ENCODE results near the gene MAGEA2B. TPM values are rescaled to one million over a fixed set of nuclear protein-coding genes. Genes with fewer than 3 reads are reported as not detected.

The MAGEA2B gene
- total and polyA plus RNA-seq, 9 of the 15 experiments (the other 6 are each of a cell fraction or from before 2014, with no cell fraction given) = 1.9 to 53.3 (median 10.0) TPM

DNA sequence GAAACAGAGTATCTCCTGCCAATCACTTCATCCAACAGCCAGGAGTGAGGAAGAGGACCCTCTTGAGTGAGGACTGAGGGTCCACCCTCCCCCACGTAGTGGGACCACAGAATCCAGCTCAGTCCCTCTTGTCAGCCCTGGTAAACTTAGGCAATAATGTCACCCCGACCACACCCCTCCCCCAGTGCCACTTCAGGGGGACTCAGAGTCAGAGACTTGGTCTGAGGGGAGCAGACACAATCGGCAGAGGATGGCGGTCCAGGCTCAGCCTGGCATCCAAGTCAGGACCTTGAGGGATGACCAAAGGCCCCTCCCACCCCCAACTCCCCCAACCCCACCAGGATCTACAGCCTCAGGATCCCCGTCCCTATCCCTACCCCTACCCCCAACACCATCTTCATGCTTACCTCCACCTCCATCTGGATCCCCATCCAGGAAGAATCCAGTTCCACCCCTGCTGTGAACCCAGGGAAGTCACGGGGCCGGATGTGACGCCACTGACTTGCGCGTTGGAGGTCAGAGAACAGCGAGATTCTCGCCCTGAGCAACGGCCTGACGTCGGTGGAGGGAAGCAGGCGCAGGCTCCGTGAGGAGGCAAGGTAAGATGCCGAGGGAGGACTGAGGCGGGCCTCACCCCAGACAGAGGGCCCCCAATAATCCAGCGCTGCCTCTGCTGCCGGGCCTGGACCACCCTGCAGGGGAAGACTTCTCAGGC lies 19.0 kb downstream of the MAGEA2B start, which contains the start of the genes CSAG1 and MAGEA12 (continued):
- TF ChIP-seq GABPB1 (CRISPR knock-in tag; IDR thresholded peaks at IDR 0.05) (peak; percentile 89), SIN3B (IDR thresholded peaks at IDR 0.05; ENCODE audit: low read depth) (0 out of 2 replicates have a peak, but pooled peaks have one; percentile 51), CREB1 (IDR thresholded peaks at IDR 0.05) (peak; percentile 90), CREB1 (CRISPR knock-in tag; IDR thresholded peaks at IDR 0.05) (peak; percentile 89), ZFP36 (IDR thresholded peaks at IDR 0.05; ENCODE audit: low read depth, low read length, partially characterized antibody) (peak; percentile 64), MTA2 (IDR thresholded peaks at IDR 0.05; ENCODE audit: low read depth) (no peak), BHLHE40 (IDR thresholded peaks at IDR 0.05; ENCODE audit: low read length) (peak; percentile 89)
- TF ChIP-seq, protein P1, sequence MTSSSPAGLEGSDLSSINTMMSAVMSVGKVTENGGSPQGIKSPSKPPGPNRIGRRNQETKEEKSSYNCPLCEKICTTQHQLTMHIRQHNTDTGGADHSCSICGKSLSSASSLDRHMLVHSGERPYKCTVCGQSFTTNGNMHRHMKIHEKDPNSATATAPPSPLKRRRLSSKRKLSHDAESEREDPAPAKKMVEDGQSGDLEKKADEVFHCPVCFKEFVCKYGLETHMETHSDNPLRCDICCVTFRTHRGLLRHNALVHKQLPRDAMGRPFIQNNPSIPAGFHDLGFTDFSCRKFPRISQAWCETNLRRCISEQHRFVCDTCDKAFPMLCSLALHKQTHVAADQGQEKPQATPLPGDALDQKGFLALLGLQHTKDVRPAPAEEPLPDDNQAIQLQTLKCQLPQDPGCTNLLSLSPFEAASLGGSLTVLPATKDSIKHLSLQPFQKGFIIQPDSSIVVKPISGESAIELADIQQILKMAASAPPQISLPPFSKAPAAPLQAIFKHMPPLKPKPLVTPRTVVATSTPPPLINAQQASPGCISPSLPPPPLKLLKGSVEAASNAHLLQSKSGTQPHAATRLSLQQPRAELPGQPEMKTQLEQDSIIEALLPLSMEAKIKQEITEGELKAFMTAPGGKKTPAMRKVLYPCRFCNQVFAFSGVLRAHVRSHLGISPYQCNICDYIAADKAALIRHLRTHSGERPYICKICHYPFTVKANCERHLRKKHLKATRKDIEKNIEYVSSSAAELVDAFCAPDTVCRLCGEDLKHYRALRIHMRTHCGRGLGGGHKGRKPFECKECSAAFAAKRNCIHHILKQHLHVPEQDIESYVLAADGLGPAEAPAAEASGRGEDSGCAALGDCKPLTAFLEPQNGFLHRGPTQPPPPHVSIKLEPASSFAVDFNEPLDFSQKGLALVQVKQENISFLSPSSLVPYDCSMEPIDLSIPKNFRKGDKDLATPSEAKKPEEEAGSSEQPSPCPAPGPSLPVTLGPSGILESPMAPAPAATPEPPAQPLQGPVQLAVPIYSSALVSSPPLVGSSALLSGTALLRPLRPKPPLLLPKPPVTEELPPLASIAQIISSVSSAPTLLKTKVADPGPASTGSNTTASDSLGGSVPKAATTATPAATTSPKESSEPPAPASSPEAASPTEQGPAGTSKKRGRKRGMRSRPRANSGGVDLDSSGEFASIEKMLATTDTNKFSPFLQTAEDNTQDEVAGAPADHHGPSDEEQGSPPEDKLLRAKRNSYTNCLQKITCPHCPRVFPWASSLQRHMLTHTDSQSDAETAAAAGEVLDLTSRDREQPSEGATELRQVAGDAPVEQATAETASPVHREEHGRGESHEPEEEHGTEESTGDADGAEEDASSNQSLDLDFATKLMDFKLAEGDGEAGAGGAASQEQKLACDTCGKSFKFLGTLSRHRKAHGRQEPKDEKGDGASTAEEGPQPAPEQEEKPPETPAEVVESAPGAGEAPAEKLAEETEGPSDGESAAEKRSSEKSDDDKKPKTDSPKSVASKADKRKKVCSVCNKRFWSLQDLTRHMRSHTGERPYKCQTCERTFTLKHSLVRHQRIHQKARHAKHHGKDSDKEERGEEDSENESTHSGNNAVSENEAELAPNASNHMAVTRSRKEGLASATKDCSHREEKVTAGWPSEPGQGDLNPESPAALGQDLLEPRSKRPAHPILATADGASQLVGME (CRISPR knock-in tag; IDR thresholded peaks at IDR 0.05) = no peak
- TF ChIP-seq, protein P2, sequence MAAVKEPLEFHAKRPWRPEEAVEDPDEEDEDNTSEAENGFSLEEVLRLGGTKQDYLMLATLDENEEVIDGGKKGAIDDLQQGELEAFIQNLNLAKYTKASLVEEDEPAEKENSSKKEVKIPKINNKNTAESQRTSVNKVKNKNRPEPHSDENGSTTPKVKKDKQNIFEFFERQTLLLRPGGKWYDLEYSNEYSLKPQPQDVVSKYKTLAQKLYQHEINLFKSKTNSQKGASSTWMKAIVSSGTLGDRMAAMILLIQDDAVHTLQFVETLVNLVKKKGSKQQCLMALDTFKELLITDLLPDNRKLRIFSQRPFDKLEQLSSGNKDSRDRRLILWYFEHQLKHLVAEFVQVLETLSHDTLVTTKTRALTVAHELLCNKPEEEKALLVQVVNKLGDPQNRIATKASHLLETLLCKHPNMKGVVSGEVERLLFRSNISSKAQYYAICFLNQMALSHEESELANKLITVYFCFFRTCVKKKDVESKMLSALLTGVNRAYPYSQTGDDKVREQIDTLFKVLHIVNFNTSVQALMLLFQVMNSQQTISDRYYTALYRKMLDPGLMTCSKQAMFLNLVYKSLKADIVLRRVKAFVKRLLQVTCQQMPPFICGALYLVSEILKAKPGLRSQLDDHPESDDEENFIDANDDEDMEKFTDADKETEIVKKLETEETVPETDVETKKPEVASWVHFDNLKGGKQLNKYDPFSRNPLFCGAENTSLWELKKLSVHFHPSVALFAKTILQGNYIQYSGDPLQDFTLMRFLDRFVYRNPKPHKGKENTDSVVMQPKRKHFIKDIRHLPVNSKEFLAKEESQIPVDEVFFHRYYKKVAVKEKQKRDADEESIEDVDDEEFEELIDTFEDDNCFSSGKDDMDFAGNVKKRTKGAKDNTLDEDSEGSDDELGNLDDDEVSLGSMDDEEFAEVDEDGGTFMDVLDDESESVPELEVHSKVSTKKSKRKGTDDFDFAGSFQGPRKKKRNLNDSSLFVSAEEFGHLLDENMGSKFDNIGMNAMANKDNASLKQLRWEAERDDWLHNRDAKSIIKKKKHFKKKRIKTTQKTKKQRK (IDR thresholded peaks at IDR 0.05; ENCODE audit: borderline replicate concordance, low read depth, low read length) = no peak
- TF ChIP-seq, protein P3, sequence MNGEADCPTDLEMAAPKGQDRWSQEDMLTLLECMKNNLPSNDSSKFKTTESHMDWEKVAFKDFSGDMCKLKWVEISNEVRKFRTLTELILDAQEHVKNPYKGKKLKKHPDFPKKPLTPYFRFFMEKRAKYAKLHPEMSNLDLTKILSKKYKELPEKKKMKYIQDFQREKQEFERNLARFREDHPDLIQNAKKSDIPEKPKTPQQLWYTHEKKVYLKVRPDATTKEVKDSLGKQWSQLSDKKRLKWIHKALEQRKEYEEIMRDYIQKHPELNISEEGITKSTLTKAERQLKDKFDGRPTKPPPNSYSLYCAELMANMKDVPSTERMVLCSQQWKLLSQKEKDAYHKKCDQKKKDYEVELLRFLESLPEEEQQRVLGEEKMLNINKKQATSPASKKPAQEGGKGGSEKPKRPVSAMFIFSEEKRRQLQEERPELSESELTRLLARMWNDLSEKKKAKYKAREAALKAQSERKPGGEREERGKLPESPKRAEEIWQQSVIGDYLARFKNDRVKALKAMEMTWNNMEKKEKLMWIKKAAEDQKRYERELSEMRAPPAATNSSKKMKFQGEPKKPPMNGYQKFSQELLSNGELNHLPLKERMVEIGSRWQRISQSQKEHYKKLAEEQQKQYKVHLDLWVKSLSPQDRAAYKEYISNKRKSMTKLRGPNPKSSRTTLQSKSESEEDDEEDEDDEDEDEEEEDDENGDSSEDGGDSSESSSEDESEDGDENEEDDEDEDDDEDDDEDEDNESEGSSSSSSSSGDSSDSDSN (IDR thresholded peaks at IDR 0.05; ENCODE audit: borderline replicate concordance in 1 of 2, low read depth in 2 of 2, low read length in 2 of 2) = no peak
- TF ChIP-seq, protein P4, sequence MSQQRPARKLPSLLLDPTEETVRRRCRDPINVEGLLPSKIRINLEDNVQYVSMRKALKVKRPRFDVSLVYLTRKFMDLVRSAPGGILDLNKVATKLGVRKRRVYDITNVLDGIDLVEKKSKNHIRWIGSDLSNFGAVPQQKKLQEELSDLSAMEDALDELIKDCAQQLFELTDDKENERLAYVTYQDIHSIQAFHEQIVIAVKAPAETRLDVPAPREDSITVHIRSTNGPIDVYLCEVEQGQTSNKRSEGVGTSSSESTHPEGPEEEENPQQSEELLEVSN (IDR thresholded peaks at IDR 0.05; ENCODE audit: borderline replicate concordance in 1 of 2, extremely low read depth in 1 of 2, insufficient read depth in 1 of 2, insufficient read length in 1 of 2, low read depth in 1 of 2, low read length in 1 of 2, poor library complexity in 1 of 2, severe bottlenecking in 1 of 2) = peak in 1 of 2 experiments; percentile 10
- TF ChIP-seq, protein P5, sequence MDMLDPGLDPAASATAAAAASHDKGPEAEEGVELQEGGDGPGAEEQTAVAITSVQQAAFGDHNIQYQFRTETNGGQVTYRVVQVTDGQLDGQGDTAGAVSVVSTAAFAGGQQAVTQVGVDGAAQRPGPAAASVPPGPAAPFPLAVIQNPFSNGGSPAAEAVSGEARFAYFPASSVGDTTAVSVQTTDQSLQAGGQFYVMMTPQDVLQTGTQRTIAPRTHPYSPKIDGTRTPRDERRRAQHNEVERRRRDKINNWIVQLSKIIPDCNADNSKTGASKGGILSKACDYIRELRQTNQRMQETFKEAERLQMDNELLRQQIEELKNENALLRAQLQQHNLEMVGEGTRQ (CRISPR knock-in tag; IDR thresholded peaks at IDR 0.05) = peak; percentile 82

Measured in K562 (cell line).